ENCODE results near the gene HABP4. TPM values are rescaled to one million over a fixed set of nuclear protein-coding genes. Genes with fewer than 3 reads are reported as not detected.
A peak's percentile ranks its signal among the peaks of the same experiment; 100 is the strongest.

The HABP4 gene, protein sequence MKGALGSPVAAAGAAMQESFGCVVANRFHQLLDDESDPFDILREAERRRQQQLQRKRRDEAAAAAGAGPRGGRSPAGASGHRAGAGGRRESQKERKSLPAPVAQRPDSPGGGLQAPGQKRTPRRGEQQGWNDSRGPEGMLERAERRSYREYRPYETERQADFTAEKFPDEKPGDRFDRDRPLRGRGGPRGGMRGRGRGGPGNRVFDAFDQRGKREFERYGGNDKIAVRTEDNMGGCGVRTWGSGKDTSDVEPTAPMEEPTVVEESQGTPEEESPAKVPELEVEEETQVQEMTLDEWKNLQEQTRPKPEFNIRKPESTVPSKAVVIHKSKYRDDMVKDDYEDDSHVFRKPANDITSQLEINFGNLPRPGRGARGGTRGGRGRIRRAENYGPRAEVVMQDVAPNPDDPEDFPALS
- total RNA-seq (2013; cell fraction: nucleolus; rRNA removed) = 4.0 and 4.4 TPM in 2 replicates
- total RNA-seq (2014; rRNA removed) (10.7 and 12.3 TPM in 2 replicates), total RNA-seq (2014; rRNA removed; fragmentation: Illumina TruSeq; extraction: Trizol) (13.1 and 13.6 TPM in 2 replicates), total RNA-seq (2021) (13.6 and 13.7 TPM in 2 replicates), polyA plus RNA-seq (2011; rRNA removed) (6.8 and 9.2 TPM in 2 replicates), polyA plus RNA-seq (2014; fragmentation: Illumina TruSeq; extraction: Trizol) (12.5 and 13.2 TPM in 2 replicates), polyA plus RNA-seq (2014; fragmentation: Nextera tagmentation; extraction: Ambion mirVana) (1 to 10 TPM; 4.4 to 5.7 TPM), polyA plus RNA-seq (2014; rRNA removed) (14.7 and 15.1 TPM in 2 replicates), polyA plus RNA-seq (2016; fragmentation: Nextera tagmentation; extraction: Ambion mirVana) (10 to 100 TPM in 1 of 2 experiments, 1 to 10 TPM in 1; 1.6 to 15.4 TPM), polyA minus RNA-seq (2011; rRNA and poly(A)+ RNA removed) (1.2 and 2.1 TPM in 2 replicates), Bru-seq, nascent RNA (percentile 56 among the genes with signal in this experiment), BruChase-seq, experiment 1, labeled RNA remaining after a 6-hour chase (percentile 59 among the genes with signal in this experiment), BruChase-seq, experiment 2, labeled RNA remaining after a 2-hour chase (percentile 57 among the genes with signal in this experiment)
- 2.1 TPM for polyA plus RNA-seq (2011; ENCODE audit: low read depth)
- polyA plus RNA-seq (2011; cell fraction: cytosol; rRNA removed) = 3.8 and 4.2 TPM in 2 replicates
- polyA plus RNA-seq (2011; cell fraction: nucleus; rRNA removed) = 3.4 and 3.9 TPM in 2 replicates
- polyA plus RNA-seq (2012) = 2.8 and 2.9 TPM in 2 replicates
- polyA minus RNA-seq (2011; cell fraction: cytosol; rRNA and poly(A)+ RNA removed) = 1.2 and 1.3 TPM in 2 replicates
- polyA minus RNA-seq (2011; cell fraction: nucleus; rRNA and poly(A)+ RNA removed) = 0.97 and 1.1 TPM in 2 replicates
- long read RNA-seq, experiment 1 = 0 reads
- long read RNA-seq, experiment 2, partial matches to known transcripts = 0 of 3 reads
- long read RNA-seq, experiment 2, other reads (novel, unspliced or antisense) = 3 of 3 reads

DNA sequence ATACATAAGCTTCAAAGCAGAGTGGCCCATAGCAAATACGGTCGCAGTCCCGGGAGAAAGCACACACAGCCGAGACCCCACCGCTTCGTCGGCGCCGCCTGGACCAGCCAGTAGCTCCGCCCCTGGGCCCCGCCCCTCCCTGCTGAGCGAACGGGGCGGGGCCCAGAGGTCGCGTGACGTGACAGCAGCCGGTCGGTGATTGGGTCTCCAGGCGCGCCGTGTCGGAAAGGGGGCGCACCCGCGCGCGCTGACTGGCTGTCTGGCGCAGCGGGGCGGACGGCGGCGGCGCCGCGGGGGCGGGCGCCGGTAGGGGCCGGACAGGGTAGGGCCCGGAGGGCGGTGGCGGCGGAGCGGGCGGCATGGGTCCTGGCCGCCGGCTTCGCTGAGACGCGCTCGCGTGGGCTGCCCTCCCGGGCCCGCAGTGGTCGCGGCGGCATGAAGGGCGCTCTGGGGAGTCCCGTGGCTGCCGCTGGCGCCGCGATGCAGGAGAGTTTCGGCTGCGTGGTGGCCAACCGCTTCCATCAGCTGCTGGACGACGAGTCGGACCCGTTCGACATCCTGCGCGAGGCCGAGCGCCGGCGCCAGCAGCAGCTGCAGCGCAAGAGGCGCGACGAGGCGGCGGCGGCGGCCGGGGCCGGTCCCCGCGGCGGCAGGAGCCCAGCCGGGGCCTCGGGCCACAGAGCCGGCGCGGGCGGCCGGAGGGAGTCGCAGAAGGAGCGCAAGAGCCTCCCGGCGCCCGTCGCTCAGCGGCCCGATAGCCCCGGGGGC is at the start of gene HABP4:
Gene HABP4, plus strand, starts transcription at position 325 of the 768 bp plus-strand sequence. Its CDS starts 111 bp downstream, at position 436.
- Histone ChIP-seq H3K4me2 (ENCODE audit: control insufficient read depth, insufficient read depth) (peak within 1 kb of the TSS; percentile 89), H2AFZ (ENCODE audit: control insufficient read depth, low read depth, low read length) (peak within 1 kb of the TSS; percentile 94), H3K79me2 (ENCODE audit: control insufficient read depth, insufficient read depth, low read length) (no peaks in the 10 kb centered on the region), H3K9ac (ENCODE audit: control insufficient read depth, insufficient read depth, low read length) (peak within 1 kb of the TSS; percentile 27), H3K4me1 (ENCODE audit: control insufficient read depth, insufficient read depth, low read length) (peaks cover 6% of the 10 kb centered on the region), H3K27me3 (replicated peaks in 1 of 2; ENCODE audit: control insufficient read depth in 2 of 2, insufficient read depth in 2 of 2, low read length in 1 of 2) (peaks cover 0 to 3% of the 10 kb centered on the region in 2 experiments; a peak in 1 of 4 replicates), H3K4me3 (peak within 1 kb of the TSS; percentile 68), H3K9me3 (replicated peaks; ENCODE audit: control insufficient read depth, insufficient read depth, low read length) (no peaks in the 10 kb centered on the region), H3K36me3 (ENCODE audit: control insufficient read depth in 2 of 2, insufficient read depth in 2 of 2, low read length in 1 of 2) (no peaks in the 10 kb centered on the region), H4K20me1 (ENCODE audit: control insufficient read depth, insufficient read depth) (no peaks in the 10 kb centered on the region), H3K27ac (ENCODE audit: control insufficient read depth, insufficient read depth) (no peak within 1 kb of the TSS)
- 1% methylated on average over 41 of the region's 108 CpGs for WGBS (ENCODE audit: insufficient coverage, insufficient replicate concordance, low lambda C conversion rate, missing lambda C conversion rate)
- POLR2A ChIA-PET = interaction anchor here (0.7 to 1.5 kb wide), 9 partner anchors 12 to 199 kb away, joined by 3 to 5 read pairs (median 3); no protein-coding TSS in a partner anchor
- ATAC-seq (peak; percentile 99), FAIRE-seq (peak; percentile 23), DNase-seq (ENCODE audit: low read depth, low spot score) (peak; percentile 48)
- RAD21 ChIA-PET (ENCODE audit: unreplicated experiment) = interaction anchor here (0.6 to 4.1 kb wide), 16 partner anchors 9 to 217 kb away, joined by 3 to 30 read pairs (median 3); partner anchors contain the start of gene PRXL2C
- no TSS peak for BruUV-seq (replicated peaks)
- CTCF ChIA-PET = interaction anchor here (0.8 to 4.7 kb wide), 11 partner anchors 8 to 216 kb away, joined by 3 to 34 read pairs (median 5); no protein-coding TSS in a partner anchor
- intact Hi-C loops (cut with micrococcal nuclease; ENCODE audit: unreplicated experiment) = loop anchor here (2.0 kb wide), 2 partner anchors 31 to 117 kb away; partner anchors contain the start of gene ZNF367
- SMC1A ChIA-PET (ENCODE audit: uncharacterized antibody, unreplicated experiment) = interaction anchor here (0.7 to 4.5 kb wide), 12 partner anchors 15 to 217 kb away, joined by 3 to 38 read pairs (median 4); no protein-coding TSS in a partner anchor
- in situ Hi-C loops (cut with MboI) = loop anchor here (5.0 kb wide), 1 partner anchor 202 kb away; no protein-coding TSS in a partner anchor
- TF ChIP-seq GATAD2B (conservative IDR thresholded peaks at IDR 0.05; ENCODE audit: low read depth) = peak; percentile 76
- TF ChIP-seq POLR2A (IDR thresholded peaks at IDR 0.05; ENCODE audit: low read depth, low read length) = peak; percentile 78
- TF ChIP-seq, protein P1, sequence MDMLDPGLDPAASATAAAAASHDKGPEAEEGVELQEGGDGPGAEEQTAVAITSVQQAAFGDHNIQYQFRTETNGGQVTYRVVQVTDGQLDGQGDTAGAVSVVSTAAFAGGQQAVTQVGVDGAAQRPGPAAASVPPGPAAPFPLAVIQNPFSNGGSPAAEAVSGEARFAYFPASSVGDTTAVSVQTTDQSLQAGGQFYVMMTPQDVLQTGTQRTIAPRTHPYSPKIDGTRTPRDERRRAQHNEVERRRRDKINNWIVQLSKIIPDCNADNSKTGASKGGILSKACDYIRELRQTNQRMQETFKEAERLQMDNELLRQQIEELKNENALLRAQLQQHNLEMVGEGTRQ (IDR thresholded peaks at IDR 0.05; ENCODE audit: borderline replicate concordance, low read depth, low read length) = no peak
- peak in 1 of 2 experiments; percentile 98; a peak in 2 of 3 replicates for TF ChIP-seq EGR1 (IDR thresholded peaks at IDR 0.05; ENCODE audit: borderline replicate concordance in 1 of 2, low read depth in 2 of 2, low read length in 2 of 2)
- TF ChIP-seq NFYB (IDR thresholded peaks at IDR 0.05; ENCODE audit: insufficient read depth, low read depth, low read length) = peak; percentile 97
- TF ChIP-seq SP1 (IDR thresholded peaks at IDR 0.05; ENCODE audit: low read depth, low read length) = peak; percentile 96
- peak; percentile 73 for TF ChIP-seq DPF2 (IDR thresholded peaks at IDR 0.05)
- no peak for TF ChIP-seq FOXK2 (IDR thresholded peaks at IDR 0.05)
- TF ChIP-seq, protein P2, sequence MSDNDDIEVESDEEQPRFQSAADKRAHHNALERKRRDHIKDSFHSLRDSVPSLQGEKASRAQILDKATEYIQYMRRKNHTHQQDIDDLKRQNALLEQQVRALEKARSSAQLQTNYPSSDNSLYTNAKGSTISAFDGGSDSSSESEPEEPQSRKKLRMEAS (IDR thresholded peaks at IDR 0.05; ENCODE audit: low read depth, low read length) = 0 out of 2 replicates have a peak, but pooled peaks have one; percentile 15
- TF ChIP-seq ZBED1 (IDR thresholded peaks at IDR 0.05; ENCODE audit: borderline replicate concordance) = no peak
- no peak; the same call in 1 of the 2 replicates for TF ChIP-seq ZNF207 (IDR thresholded peaks at IDR 0.05; ENCODE audit: borderline replicate concordance)
- TF ChIP-seq MXI1 (IDR thresholded peaks at IDR 0.05; ENCODE audit: low read depth, low read length) = peak; percentile 37; the same call in 1 of the 2 replicates
- TF ChIP-seq SMARCA5 (IDR thresholded peaks at IDR 0.05) = peak; percentile 70; the same call in 1 of the 2 replicates
- TF ChIP-seq IKZF1 (conservative IDR thresholded peaks at IDR 0.05) = peak; percentile 85
- peak; percentile 72; the same call in 1 of the 2 replicates for TF ChIP-seq CHD2 (IDR thresholded peaks at IDR 0.05; ENCODE audit: borderline replicate concordance, low read depth, low read length)
- no peak for TF ChIP-seq STAT3 (IDR thresholded peaks at IDR 0.05; ENCODE audit: low read depth, low read length)
- TF ChIP-seq FOS (IDR thresholded peaks at IDR 0.05; ENCODE audit: borderline replicate concordance, extremely low read depth, insufficient read length) = peak; percentile 32
- TF ChIP-seq CREB1 (IDR thresholded peaks at IDR 0.05; ENCODE audit: low read depth) = peak; percentile 86

Data from GM12878 (cell line).